ENCODE results near the gene PDZD2.

Gene PDZD2

GRCh38 chr5:31844622-31845345 lies 205.9 kb downstream of the PDZD2 start:
- no peak for DNase-seq

DNA sequence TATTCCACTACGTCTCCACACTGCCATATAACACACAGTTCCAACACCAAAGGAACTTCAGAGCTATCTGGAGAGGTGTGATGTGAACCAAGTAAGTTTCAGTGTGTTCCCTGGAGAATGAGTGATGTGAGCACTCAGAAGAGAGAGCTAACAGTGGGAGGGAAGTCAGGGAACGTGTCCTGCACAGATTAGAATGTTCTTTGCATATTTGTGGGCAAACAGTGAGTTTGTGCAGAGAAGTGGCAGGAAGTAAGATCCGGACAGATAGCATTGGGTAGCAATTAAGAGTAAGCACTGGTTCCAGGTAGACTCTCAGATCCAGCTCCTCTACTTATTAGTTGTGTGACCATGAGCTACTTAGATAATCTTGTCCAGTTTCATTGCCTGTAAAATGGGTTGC lies 206.4 kb downstream of the PDZD2 start:
- no peak for DNase-seq

GRCh38 chr5:31846934-31847333 lies 208.0 kb downstream of the PDZD2 start:
- DNase-seq, result no peak

- DNase-seq, result no peak
These were observed 208.4 kb downstream of the PDZD2 start for GRCh38 chr5:31847354-31847753.

DNA sequence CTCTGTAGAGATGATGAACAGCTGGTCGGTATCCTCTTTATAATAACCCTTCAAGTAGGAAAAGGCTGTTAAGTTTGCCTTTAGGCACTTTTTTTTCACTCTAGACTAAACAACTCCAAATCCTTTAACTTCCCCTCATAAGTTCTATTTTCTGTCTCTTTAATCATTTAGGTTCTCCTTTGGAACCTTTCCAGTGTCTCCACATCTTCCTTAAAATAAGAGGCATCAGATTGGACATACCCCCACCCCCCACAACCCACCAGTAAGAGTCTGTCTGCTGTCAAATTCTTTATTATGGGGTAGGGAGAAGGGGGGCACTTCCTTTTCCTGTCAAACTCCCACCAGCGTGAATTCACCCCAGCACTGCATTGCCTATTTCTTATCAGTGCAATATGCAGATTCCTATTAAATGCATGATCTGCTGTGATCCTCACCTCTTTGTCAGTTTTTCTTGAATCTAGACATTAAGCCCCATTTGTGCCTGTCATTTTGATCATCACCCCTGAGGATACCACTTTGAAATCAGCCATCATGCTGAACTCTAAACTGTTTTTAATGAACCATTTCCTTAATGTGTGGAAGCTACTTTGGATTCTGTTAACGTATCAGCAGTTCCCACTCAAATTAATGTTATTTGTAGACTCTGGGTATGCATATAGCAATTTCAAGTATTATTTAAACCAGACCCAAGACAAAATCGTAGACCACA lies 212.2 kb downstream of the PDZD2 start:
- DNase-seq, result no peak

GRCh38 chr5:31853398-31854135 lies 214.6 kb downstream of the PDZD2 start:
- DNase-seq, result no peak

DNA sequence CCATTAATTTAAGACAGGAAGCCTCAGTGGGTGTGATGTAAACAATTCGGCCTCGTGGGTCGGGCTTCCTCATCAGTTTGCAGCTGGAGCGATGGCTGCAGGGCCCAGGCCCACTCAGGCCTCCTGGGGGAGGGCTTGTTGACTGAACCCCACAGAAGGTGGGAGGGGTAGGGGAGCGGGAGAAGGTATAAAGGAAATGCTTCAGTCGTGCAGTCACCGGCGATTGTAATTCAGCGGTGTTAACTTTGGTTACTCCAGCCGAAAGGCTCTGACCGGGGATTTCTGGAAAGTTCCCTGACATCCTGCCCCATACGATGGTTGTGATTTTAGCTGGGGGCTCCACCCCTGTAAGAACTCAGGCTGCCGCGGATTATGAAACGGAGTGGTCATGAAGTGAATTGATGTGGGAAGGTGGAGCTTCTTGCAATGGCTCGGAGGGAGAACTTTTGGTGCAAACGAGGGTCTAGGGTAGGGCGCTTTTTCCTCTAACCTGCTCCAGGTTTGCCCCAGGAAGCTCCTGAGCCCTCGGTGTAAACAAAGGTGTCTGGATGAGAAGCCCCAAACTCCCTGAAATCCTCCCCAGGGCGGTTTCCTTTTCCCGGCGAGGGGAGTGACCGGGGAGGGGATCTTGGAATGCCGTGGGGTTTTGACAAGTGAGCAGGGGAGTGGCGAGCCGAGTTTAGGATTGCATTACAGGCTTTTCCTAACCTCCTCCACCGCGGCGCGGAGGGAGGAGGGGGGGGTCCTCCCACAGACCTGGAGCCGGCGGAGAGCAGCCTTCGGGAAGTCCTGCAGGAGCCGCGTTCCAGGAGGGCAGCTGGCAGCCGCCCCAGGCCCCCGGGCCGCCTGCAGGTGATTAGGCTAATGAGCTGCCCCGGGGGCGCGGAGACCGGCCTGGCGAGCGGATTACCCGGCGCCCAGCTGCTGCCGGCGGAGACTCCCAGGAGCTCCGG lies 215.5 kb downstream of the PDZD2 start:
- DNase-seq, result no peak

DNA sequence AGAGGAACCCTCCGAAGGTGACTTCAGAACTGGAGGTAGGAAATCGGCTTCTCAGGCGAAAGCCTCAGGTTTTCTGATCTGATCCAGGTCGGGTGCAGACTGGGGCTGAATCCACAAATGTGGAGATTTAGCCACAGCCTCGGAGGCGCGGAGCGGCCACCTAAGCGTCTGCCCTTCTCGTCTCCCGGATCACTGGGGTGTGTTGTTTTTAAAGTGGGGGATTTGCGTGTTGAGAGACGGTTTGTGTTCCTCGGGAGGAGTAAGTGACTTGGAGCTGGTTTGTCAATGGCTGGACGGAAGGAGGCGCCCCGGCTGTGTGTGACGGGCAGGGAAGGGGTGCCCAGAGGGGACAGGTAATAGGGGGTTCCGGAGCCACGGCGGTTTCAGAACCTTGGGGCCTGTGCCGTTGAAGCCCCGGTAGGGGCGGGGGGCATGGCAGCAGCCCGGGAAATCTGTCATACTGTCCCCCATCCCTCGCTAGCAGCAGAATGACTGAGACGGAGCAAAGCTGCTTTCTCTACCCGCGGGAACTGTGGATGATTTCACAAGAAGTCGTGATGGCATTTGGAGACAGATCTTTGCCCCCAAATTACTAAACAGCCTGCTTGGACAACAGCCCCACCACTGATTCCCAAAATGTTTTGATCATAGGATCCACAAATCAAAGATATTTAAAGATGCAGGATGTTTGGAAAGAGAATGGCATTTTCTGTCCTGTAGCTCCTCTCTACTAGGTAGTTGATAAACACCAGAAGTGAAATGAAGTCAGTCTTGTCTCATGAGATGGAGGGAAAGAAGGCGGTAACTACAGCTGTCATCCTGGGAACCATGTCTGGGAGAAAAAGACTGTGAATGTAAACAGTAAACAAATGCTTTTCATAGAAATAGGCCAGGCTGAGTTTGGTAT lies 216.5 kb downstream of the PDZD2 start:
- no peak for DNase-seq

- DNase-seq, result no peak
These were observed 220.2 kb downstream of the PDZD2 start for GRCh38 chr5:31859096-31859495.

DNA sequence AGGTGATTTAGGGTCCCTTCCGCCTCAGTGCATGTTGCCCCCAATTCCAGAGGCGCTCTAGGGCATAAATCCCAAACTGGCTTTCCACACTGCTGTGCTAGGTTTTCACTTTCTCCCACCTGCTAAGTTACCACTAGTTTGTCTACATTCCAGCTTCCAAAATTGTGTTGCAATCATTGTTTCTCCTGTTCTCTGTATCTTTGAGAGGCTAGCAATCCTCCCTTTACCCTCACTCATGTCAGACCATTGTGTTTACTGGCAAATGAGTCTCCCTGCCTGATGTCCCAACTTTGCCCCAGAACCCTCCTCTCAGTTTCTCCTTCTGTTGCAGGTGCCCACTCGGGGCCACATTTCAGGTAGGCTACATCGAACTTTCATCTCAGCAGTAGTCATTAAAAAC lies 221.3 kb downstream of the PDZD2 start:
- no peak for DNase-seq

- DNase-seq, result no peak
These were observed 221.9 kb downstream of the PDZD2 start for GRCh38 chr5:31860726-31861433.

GRCh38 chr5:31861601-31862000 lies 222.7 kb downstream of the PDZD2 start:
- no peak for DNase-seq

GRCh38 chr5:31863991-31864411 lies 225.1 kb downstream of the PDZD2 start:
- no peak for DNase-seq

- no peak for DNase-seq
These were observed 227.2 kb downstream of the PDZD2 start for GRCh38 chr5:31866166-31866565.

DNA sequence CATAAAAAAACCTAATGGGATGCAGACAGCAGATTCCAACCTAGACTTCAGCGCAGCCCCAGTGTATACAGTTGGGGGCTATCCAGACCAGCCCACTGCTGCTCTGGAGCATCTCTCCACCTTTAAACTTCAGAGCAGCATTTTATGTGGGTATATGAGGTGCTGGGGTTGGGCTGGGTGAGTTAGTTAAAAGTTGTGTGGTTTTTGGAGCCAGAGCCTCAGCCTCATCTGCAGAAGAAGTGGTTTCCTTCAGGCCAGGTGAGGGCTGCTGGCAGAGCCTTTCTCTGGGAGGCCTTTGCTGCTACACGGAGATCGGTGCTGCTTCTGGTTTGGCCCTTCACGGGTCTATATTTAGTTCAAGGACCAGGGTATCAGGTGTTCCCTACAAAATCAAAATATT lies 228.3 kb downstream of the PDZD2 start:
- DNase-seq, result no peak

- DNase-seq, result no peak
These were observed 241.5 kb downstream of the PDZD2 start for GRCh38 chr5:31880449-31880848.

GRCh38 chr5:31884896-31885295 lies 246.0 kb downstream of the PDZD2 start:
- no peak for DNase-seq

DNA sequence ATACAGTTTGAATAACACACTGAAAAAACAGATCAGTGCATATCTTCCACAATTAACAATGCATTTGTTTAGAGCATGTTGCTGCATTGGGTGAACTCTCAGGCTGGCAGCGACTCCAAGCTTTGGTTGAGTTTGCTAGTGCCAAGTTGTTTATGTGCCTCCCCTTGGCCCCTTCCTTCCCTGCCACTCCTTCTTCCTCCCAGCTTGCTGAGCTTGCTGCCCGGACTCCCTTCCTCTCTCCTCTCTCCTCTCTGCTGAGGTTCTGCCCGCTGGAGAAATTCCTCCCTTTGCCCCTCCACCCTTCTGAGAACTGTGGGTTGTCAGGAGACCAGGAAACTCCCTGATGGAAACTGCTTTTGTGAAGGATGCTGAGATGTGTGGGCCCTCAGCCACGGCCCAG lies 247.3 kb downstream of the PDZD2 start:
- DNase-seq, result no peak

DNA sequence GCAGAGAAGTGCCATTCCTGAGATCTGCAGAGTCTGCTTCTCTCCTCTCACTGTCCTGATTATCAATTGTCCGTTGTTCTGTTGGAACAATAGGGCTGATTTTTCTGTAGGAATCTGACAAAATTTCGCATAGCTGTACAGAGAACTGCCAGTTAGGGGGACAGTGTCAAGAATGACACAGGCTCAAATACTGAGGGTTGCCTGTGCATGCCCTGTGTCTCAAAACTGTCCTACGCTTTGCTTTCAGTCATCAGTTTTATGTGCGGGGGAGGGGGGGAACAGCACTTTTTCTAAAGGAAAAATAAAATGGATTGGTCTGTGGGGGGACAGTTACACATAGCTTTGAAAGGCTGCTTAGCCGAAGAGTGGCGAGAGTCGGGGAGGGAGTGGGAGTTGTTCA lies 248.6 kb downstream of the PDZD2 start:
- DNase-seq, result no peak

DNA sequence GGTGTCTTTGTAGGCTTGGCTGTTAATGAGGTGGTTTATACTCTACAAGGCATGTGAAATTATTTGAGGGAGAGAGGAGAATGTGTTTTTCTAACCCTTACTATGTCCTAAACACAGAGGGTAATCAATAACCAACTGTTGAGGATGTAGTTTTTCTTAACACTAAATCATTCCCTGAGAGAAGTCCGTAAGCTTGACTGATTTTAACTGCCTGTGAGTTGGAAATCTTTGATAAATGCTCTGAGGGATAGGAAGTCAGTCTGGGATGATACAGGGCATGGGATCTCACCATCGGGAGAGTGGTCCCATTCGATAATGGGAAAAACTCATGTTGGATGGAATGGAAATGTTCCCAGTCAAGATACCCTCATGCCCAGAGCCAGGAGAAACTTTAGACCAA lies 249.6 kb downstream of the PDZD2 start:
- no peak for DNase-seq

GRCh38 chr5:31889001-31889561 lies 250.2 kb downstream of the PDZD2 start:
- no peak for DNase-seq
